ENCODE measurements around the gene SLC29A3. TPM values are rescaled to one million over a fixed set of nuclear protein-coding genes. Genes with fewer than 3 reads are reported as not detected.

Gene SLC29A3
- total RNA-seq, 1 donor from 2014 or later: 5.6 TPM

GRCh38 chr10:71331736-71332135 is 12.7 kb downstream of the SLC29A3 start:
- Mint-ChIP-seq H3K4me1 (no peaks in the 10 kb centered on the region), H3K36me3 (ENCODE audit: low read depth) (no peaks in the 10 kb centered on the region)

DNA sequence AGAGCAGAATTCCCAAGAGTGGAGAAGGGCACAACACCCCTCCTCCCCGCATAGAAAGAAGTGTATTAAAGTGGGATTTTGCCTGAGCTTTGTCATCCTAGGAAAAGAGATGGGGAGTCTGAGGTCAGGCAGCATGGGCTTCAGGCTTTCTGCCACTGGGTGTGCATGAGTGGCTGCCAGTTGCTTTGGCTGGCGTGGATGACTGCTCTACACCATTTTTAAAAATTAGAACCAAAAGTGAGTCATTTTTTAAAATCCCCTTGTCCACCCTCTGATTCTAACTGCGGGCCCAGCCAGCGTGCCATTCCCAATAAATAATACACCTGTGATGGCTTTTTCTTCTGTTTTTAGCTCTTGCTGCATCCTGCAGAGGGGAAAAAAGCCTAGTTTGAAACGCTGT is 13.4 kb downstream of the SLC29A3 start:
- intact Hi-C loops (cut with micrococcal nuclease): no loop called here
- H3K9me3 Mint-ChIP-seq: no peaks in the 10 kb centered on the region
- no peaks in the 10 kb centered on the region for H3K4me1 Mint-ChIP-seq
- H3K27me3 Mint-ChIP-seq: no peaks in the 10 kb centered on the region
- no peak overlapping the region for H3K27ac Mint-ChIP-seq
- no peak overlapping the region for H3K4me3 Mint-ChIP-seq
- DNase-seq: no peak
- no peaks in the 10 kb centered on the region for H3K36me3 Mint-ChIP-seq (ENCODE audit: low read depth)

More at GRCh38 chr10:71331736-71332135, 12.7 kb downstream of the SLC29A3 start:
- no peak overlapping the region for H3K27ac Mint-ChIP-seq
- H3K9me3 Mint-ChIP-seq: no peaks in the 10 kb centered on the region
- intact Hi-C loops (cut with micrococcal nuclease): no loop called here
- DNase-seq: no peak
- H3K27me3 Mint-ChIP-seq: no peaks in the 10 kb centered on the region
- no peak overlapping the region for H3K4me3 Mint-ChIP-seq

- H3K27ac Mint-ChIP-seq: no peak overlapping the region
- no peaks in the 10 kb centered on the region for H3K27me3 Mint-ChIP-seq
- DNase-seq: no peak
- intact Hi-C loops (cut with micrococcal nuclease): no loop called here
- H3K4me3 Mint-ChIP-seq: no peak overlapping the region
- H3K9me3 Mint-ChIP-seq: no peaks in the 10 kb centered on the region
- H3K36me3 Mint-ChIP-seq (ENCODE audit: low read depth): no peaks in the 10 kb centered on the region
- no peaks in the 10 kb centered on the region for H3K4me1 Mint-ChIP-seq
Measured at GRCh38 chr10:71333129-71333887, 14.2 kb downstream of the SLC29A3 start.

- Mint-ChIP-seq H3K4me3 (no peak overlapping the region), H3K27ac (no peak overlapping the region), H3K4me1 (no peaks in the 10 kb centered on the region), H3K9me3 (no peaks in the 10 kb centered on the region), H3K36me3 (ENCODE audit: low read depth) (no peaks in the 10 kb centered on the region), H3K27me3 (no peaks in the 10 kb centered on the region)
- intact Hi-C loops (cut with micrococcal nuclease): no loop called here
- no peak for DNase-seq
Measured at GRCh38 chr10:71334221-71334791, 15.2 kb downstream of the SLC29A3 start.

DNA sequence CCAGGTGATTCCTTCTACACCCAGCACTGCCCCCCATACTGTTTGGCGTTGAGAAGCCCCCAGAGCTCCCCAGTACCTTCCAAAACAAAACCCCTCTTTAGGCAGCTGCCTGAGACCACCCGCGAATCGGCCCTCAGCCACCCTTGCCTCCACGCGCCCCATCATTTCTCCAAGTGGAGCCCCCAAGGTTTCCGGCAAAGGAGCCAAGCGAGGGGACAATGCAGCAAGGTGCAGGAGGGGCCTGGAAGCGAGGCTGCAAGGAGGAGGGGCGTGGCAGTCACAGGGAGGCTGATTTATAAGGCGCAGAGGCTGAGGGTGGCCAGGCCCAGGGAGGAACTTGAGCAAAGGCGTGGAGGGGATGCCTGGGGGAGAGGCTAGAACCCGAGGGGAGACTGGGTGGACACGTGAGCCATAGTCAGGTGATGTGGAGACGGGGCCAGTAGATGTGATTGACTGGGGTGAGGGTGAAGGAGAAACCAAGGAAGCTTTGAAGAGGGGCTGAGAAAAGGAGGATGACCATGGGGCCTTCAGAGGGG is 16.2 kb downstream of the SLC29A3 start:
- no peak overlapping the region for H3K4me3 Mint-ChIP-seq
- no peaks in the 10 kb centered on the region for H3K27me3 Mint-ChIP-seq
- H3K36me3 Mint-ChIP-seq (ENCODE audit: low read depth): no peaks in the 10 kb centered on the region
- H3K9me3 Mint-ChIP-seq: no peaks in the 10 kb centered on the region
- no peaks in the 10 kb centered on the region for H3K4me1 Mint-ChIP-seq
- H3K27ac Mint-ChIP-seq: no peak overlapping the region
- intact Hi-C loops (cut with micrococcal nuclease): no loop called here
- no peak for DNase-seq

DNA sequence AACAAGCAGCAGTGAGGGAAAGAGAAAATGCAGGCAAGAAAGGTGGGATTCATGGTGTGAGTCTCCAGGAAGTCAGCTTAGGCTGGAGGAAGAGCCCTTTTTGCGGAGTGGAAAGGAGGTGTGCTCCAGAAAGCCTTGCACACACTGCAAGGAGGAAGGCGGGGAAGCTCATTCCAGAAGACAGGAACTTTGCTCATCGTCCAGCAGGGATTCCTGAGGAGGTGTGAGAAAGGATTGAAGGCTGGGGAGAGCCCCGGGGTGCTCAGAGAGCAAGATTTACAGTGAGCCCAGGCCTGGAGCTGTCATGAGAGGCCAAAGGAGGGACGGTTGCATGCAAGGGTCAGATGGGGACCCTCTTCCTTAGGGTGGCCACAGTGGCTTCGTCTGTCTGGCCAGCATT is 17.6 kb downstream of the SLC29A3 start:
- H3K27me3 Mint-ChIP-seq: no peaks in the 10 kb centered on the region
- H3K4me1 Mint-ChIP-seq: no peaks in the 10 kb centered on the region
- H3K4me3 Mint-ChIP-seq: no peak overlapping the region
- DNase-seq: no peak
- no peak overlapping the region for H3K27ac Mint-ChIP-seq
- no peaks in the 10 kb centered on the region for H3K9me3 Mint-ChIP-seq
- H3K36me3 Mint-ChIP-seq (ENCODE audit: low read depth): no peaks in the 10 kb centered on the region
- intact Hi-C loops (cut with micrococcal nuclease): no loop called here

DNA sequence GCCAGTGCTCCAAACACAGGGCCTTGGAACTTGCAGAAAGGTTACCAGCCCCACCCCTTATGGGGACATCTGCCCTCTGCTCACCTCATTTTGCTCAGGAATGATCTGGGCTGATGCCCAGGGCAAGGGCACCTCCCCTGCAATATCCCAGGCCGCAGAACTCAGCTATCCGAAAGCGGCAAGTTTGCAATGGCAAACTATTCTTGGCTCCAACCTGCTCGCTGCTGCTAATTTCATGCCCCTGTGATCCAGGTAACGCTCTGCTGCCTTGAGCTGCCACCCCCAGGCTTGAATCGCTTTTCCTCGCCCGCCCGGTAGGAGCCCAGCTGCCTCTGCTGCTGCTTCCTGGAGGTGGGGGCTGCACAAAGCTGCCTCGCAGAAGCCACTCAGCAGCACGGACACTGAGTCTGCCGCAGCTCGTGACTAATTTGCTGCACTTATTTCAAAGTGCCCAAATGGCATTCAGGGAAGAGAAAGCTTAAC is 18.2 kb downstream of the SLC29A3 start:
- DNase-seq: no peak
- Mint-ChIP-seq H3K4me3 (no peak overlapping the region), H3K4me1 (no peaks in the 10 kb centered on the region), H3K9me3 (no peaks in the 10 kb centered on the region), H3K27me3 (no peaks in the 10 kb centered on the region), H3K27ac (no peak overlapping the region), H3K36me3 (ENCODE audit: low read depth) (no peaks in the 10 kb centered on the region)
- intact Hi-C loops (cut with micrococcal nuclease): no loop called here

GRCh38 chr10:71338728-71339495 is 19.9 kb downstream of the SLC29A3 start:
- Mint-ChIP-seq H3K27ac (no peak overlapping the region), H3K27me3 (no peaks in the 10 kb centered on the region), H3K9me3 (no peaks in the 10 kb centered on the region), H3K36me3 (ENCODE audit: low read depth) (no peaks in the 10 kb centered on the region), H3K4me3 (no peak overlapping the region), H3K4me1 (no peaks in the 10 kb centered on the region)
- DNase-seq: no peak
- intact Hi-C loops (cut with micrococcal nuclease): no loop called here

DNA sequence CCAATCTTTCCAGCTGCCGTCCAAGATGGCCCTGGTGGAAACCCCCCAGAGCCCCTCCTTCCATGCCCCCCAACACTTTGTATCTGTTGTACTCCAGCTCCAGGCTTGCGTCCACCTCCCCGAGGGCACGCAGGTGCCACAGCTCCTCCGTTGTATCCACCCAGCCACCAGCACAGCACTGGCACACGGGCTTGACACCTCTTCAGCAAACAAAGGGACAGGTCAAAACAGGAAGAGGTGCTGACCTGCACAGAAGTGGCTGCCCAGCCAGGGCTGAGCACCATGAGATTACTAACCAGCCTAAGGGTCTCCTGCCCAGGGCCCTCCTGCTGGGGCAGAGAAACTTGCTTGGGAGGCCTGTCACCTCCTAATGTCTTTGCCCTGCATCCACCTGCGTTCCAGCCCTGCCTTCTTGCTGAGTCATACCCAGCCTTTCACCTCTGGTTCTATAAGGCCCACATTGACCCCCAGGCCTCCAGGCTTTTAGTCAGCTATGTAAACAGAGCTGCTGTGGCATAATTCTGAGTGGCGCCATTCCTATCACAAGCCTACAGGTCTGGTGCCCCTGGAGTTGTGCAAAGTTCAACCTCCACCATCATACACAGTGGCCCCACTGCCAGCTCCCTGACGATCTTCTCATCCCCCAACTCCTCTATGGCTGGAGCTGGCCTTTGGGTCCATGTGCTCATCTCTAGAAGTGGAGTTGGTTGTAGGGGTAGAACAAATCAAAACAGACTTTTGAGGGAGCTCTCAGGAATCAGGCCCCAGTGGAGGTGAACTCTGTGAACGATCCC is 20.9 kb downstream of the SLC29A3 start:
- intact Hi-C loops (cut with micrococcal nuclease): no loop called here
- Mint-ChIP-seq H3K27ac (no peak overlapping the region), H3K36me3 (ENCODE audit: low read depth) (no peaks in the 10 kb centered on the region)

GRCh38 chr10:71342573-71343391 is 23.7 kb downstream of the SLC29A3 start:
- no peak for DNase-seq
- intact Hi-C loops (cut with micrococcal nuclease): no loop called here
- Mint-ChIP-seq H3K4me1 (no peaks in the 10 kb centered on the region), H3K27ac (no peak overlapping the region), H3K36me3 (ENCODE audit: low read depth) (no peaks in the 10 kb centered on the region), H3K27me3 (no peaks in the 10 kb centered on the region), H3K4me3 (no peak overlapping the region), H3K9me3 (no peaks in the 10 kb centered on the region)

More for the DNA sequence above, 20.9 kb downstream of the SLC29A3 start:
- DNase-seq: no peak
- Mint-ChIP-seq H3K27me3 (no peaks in the 10 kb centered on the region), H3K9me3 (no peaks in the 10 kb centered on the region), H3K4me1 (no peaks in the 10 kb centered on the region), H3K4me3 (no peak overlapping the region)

DNA sequence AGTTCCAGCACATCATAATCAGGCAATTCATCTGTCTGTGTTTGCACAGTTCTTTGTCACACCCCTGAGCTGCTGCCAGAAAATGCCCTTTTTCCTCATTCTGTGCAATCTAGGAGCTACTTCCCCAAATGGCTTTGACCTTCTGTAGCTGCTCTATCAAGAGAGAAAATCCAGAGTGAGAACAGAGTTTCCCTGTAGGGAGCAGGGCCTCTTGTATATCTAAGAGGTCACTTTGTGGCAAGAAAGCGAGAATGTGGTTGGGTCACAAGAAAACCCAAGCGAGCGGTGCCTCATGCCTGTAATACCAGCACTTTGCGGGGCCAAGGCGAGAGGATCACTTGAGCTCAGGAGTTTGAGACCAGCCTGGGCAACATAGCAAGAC is 24.3 kb downstream of the SLC29A3 start:
- no peak for DNase-seq
- Mint-ChIP-seq H3K9me3 (no peaks in the 10 kb centered on the region), H3K27ac (no peak overlapping the region), H3K4me1 (no peaks in the 10 kb centered on the region), H3K4me3 (no peak overlapping the region), H3K27me3 (no peaks in the 10 kb centered on the region), H3K36me3 (ENCODE audit: low read depth) (no peaks in the 10 kb centered on the region)
- intact Hi-C loops (cut with micrococcal nuclease): no loop called here

DNA sequence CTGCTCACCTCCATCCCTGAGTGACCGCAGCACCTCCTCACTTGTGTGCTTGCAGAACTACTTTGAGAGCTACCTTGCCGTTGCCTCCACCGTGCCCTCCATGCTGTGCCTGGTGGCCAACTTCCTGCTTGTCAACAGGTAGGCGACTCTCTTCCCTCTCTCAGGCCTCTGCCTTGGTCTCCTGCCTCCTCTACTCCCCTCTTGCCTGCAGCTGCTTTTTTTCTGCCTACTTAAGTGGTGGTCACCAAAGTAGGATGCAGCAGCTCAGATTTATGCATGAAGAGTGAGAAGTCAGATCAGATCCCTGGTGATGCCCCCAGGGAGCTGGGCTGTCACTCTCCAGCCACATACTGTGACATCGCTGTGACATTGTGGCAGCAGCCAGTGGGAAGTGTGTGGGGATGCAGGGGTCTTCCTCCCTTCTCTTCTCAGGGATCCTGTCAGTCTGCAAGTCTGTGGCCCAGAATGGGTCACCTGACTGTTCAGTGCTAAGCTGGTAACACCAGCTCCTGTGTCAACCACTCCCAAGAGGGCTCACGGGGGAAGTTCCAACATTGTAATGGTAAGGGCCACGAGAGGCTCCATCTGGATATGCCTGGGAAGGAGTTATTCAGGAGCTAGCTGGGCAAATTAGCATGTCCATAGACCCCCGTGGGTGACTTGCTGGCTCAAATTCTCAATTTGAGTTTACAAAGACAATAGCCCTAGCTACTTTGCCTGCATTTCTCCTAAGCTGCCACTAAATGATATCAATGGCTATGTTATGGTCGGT is 25.3 kb downstream of the SLC29A3 start:
- no peaks in the 10 kb centered on the region for H3K4me1 Mint-ChIP-seq
- intact Hi-C loops (cut with micrococcal nuclease): no loop called here
- no peak for DNase-seq
- H3K4me3 Mint-ChIP-seq: no peak overlapping the region
- H3K27ac Mint-ChIP-seq: no peak overlapping the region
- H3K27me3 Mint-ChIP-seq: no peaks in the 10 kb centered on the region
- H3K9me3 Mint-ChIP-seq: no peaks in the 10 kb centered on the region
- H3K36me3 Mint-ChIP-seq (ENCODE audit: low read depth): no peaks in the 10 kb centered on the region

All from activated CD4-positive, alpha-beta T cell treated with anti-CD3 and anti-CD28 coated beads, Interleukin-2, amount 10 ng/mL, durations not matched to agents 24 days and 14 days (primary cell).